HG03025 (cell line): ENCODE data around the gene FAM98C.
"Not testable (repeated sequence)": the region's sequence is repeated elsewhere in the genome, so short reads cannot be mapped to it uniquely, and the experiment has no call there.

Experiments used
- ATAC-seq: cut with Tn5 transposase; IDR thresholded peaks from one replicate; pipeline ENCODE4 v1.9.1; 2021; ENCODE audit warnings: mild to moderate bottlenecking, moderate library complexity; ENCODE audit not compliant: unreplicated experiment, low FRiP score

FAM98C gene

DNA sequence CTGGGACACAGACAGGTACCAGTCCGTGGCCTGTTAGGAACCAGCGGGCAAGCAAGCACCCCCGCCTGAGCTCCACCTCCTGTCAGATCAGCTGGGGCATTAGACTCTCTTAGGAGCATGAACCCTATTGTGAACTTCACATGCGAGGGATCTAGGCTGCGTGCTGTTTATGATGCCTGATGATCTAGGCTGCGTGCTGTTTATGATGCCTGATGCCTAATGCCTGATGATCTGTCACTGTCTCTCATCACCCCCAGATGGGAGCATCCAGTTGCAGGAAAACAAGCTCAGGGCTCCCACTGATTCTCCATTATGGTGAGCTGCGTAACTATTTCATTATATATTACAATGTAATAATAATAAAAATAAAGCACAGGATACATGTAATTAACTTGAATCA is 19.5 kb downstream of the FAM98C start:
- ATAC-seq: no peak

DNA sequence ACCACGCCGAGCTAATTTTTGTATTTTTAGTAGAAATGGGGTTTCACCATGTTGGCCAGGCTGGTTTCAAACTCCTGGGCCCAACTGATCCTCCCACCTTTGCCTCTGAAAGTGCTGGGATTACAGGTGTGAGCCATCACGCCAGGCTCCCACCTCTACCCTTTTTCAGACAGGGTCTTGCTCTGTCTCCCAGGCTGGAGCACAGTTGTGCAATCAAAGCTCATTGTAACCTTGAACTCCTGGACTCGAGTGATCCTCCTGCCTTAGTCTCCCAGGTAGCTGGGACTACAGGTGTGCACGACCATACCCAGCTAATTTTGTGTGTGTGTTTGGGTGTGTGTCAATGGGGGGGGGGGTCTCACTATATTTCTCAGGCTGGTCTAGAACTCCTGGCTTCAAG is 21.4 kb downstream of the FAM98C start:
- no peak for ATAC-seq

DNA sequence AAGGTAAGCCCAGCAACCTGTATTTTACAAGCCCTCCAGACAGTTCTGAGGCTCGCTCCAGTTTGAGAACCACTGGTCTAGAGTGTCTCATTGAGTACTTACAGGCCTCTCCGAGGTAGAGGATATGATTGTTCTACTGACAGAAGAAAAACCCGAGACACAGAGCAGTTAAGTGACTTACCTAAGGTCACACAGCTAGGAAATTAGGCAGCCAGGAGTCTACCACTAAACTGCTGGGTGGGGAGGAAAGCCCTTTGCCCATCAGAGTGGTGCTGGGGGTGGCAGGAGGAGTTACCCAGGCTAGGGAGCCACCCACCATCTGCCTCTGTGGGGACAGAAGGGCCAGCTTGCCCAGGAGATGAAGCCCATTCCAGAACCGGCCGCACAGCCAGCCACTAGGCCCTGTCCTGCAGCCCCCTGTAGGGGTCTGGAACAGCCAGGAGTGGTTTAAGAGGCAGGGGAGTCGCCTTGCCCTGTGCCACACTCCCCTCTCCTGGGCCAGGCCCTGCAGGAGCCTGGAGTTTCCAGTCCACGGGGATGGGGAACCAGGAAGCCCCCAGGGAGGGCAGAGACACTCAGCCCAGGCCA is 22.4 kb downstream of the FAM98C start:
- no peak for ATAC-seq

DNA sequence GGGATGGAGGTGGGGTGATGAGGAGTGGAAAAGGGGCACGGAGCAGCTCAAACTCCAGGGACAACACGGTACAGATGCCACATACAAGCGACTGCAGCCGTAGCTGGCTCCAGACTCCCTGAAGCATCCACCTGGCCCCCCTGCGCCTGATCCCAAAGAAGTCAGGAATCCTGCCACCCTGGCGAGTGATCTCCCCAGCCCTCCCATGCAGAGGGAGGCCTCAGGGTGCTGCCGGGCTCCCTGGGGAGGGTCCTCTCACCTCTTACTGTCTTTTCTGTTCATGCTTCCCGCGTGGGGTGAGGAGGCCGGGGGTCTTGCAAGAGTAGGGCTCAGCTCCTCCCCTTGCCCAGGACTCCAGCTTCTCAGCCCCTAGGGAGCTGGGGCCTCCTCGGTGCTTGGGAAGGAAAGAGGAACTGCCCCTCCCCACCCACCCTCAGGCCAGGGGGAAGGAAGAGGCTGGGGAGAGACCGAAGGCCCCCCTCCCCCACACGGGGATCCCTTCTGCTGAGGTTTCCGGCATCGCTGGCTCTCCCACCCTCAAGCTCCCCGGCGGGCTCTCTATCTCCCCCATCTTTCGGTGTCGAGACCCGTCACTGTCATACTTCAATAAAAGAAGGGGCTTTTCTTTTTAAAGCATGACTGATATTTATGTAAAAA is 23.0 kb downstream of the FAM98C start, which contains the start of gene RASGRP4:
RASGRP4 (minus strand) TSS at position 410 of the 657 bp plus-strand sequence; CDS start at position 282, 128 bp downstream.
- ATAC-seq: no peak

DNA sequence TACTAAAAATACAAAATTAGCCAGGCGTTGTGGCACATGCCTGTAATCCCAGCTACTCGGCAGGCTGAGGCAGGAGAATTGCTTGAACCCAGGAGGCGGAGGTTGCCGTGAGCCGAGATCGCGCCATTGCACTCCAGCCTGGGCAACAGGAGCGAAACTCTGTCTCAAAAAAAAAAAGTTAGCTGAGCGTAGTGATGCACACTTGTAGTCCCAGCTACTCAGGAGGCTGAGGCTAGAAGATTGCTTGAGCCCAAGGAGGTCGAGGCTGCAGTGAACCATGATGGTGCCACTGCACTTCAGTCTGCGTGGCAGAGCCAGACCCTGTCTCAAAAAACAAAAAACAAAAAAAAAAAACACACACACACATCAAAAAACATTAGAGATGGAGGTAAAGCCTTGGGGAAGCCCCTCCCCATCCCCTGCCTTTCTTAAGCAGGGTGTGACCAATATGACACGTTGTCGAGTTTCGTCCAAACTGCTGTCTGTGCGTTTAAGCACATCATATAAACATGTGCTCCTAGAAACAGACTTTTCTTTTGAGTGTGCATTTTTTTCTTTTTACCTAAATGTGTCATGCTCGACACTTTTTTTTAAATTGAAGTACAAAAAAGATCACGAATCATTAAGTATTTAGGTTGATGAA is 24.3 kb downstream of the FAM98C start:
- ATAC-seq: not testable (repeated sequence)

DNA sequence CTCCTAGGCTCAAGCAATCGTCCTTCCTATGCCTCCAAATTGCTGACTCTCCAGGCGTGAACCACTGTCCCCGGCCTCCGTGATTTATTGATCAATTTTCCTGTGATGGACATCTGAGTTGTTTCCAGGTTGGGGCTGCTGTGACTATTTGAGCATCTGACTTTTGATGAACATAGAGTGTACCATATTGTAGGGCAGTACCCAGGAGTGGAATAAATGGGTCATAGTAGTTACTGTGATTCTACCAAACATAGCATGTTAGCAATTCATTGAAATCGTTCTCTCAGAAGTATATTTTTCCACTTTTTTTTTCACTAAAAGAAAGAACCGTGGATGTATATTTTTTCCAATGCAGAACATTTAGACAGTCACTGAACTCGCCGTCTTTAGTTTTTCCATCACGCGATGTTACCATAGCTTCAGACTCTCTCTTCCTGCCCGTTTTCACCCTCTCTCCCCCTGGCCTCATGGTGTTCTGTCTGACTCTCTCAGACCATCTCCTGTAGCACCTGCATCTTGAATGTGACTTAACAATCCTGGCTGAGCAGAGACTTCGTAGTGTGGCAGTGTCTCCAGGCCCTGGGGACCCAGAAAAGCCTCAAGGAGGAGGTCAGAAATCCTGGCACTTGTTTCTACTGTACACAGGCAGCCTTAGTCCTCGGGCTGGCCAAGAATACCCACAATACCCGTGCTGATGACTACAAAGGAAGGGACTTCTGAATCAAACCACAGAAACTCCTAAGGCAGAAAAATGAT is 26.3 kb downstream of the FAM98C start:
- ATAC-seq: no peak

DNA sequence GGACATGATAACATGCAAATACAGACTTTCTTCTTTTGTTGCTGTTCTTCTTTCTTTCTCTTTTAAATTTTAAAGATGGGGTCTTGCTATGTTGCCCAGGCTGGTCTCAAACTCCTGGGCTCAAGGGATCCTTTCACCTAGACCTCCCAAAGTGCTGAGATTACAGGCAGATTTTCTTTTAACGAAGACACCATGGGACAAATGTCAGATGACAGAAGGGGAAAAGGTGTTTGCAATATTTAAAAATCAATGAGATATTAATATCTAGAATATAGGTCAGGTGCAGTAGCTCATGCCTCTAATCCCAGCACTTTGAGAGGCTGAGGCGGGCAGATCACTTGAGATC is 26.9 kb downstream of the FAM98C start:
- ATAC-seq: no peak

DNA sequence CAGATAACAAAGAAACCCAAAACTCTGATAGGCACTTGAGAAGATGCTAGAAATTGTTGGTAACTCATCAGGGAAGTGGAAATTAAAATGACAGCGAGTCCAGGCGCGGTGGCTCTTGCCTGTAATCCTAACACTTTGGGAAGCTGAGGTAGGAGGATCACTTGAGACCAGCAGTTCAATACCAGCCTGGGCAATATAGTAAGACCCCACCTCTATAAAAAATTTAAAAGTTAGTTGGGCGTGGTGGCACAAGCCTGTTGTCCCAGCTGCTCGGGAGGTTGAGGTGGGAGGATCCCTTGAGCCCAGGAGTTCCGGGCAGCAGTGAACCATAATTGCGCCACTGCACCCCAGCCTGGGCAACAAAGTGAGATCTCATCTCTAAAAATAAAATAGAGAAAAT is 28.0 kb downstream of the FAM98C start:
- ATAC-seq: no peak

DNA sequence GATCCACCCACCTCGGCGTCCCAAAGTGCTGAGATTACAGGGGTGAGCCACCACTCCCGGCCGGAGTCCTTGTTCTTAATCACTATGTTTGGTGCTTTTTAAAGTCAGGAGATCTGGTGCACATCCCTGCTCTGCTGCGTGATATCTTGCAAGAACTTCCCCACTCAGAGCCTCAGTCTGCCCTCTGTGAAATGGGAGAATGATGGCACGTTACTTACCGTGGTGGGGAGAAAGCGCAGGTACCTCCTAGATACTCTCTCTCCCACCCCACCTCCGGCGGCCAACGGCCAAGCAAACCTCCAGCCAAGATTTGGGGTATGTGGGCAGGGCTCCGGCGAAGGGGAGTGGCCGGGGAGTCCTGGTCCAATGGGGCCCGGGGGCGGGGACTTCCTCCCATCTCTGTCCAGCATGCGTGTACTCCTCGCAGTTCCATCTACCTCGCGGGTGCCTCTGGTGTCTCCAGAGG is 30.4 kb downstream of the FAM98C start, which contains the start of gene RYR1:
RYR1 (plus strand) TSS at position 424 of the 466 bp plus-strand sequence. CDS start 139 bp downstream, outside the sequence.
- no peak for ATAC-seq

DNA sequence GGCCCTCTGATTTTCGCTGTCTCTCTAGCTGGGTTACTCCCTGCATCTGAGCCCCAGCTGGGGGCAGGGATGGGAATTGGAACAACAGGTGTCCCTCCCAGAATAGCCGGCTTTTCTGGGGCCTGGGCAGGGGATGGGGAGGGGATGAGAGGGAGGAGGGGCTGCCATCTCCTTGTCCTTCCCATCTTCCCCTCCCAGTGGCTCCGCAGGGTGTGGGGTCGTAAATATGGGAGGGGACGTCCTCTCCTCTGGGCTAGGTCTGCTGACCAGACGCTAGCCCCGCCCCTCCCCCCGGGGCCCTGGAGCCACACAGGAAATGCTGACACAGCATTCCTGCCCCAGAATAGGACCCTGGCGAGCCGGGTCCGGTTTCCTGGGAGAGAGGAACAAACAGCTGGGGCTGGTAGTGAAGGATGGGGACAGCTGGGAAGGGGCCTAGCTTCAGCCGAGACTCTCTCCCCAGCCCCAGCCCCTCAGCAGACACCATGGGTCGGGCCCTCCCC is 31.7 kb downstream of the FAM98C start:
- no peak for ATAC-seq

DNA sequence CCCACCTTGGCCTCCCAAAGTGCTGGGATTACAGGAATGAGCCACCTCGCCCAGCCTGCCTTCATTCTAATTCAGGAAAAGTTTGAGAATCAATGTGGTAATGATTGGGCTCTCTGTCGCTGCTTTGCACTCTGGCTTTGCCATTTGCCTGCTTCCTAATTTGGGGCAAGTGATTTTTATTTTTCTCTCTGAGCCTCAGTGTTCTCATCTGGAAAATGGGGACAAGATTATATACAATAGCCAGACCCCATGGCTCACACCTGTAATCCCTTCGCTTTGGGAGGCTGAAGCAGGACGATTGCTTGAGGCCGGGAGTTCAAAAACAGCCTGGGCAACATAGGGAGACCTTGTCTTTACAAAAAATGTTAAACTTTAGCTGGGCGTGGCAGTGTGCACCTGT is 34.4 kb downstream of the FAM98C start:
- ATAC-seq: no peak

DNA sequence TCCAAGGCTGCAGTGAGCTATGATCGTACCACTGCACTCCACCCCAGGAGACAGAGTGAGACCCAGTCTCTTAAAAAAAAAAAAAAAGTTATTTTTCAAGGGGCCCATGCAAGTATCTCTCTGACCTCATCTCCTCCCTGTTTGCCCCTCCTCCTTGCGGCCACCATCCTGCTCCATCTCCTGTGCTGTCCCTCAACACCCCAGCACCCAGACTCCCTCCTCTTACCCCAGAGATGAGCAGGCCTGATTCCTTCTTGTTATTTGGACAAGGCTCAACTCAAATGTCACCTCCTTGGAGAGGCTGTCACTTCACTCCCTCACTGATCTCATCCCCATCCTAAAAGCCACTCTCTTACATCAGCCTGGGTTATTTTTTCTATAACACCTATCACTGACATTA is 35.0 kb downstream of the FAM98C start:
- ATAC-seq: no peak

DNA sequence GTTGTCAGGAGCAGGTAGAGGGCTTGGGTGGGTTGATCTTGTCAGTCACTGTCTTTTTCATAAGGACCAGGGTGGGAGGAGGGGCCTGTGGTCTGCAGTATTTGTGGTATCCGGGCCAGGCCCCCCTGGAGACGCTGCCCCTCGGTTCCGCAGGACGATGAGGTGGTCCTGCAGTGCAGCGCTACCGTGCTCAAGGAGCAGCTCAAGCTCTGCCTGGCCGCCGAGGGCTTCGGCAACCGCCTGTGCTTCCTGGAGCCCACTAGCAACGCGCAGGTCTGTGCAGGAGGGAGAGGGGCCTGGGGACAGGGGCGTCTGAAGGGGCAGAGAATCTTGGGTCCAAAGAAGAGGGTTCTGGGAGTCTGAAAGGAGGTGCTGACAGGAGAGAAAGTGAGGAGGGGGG is 37.7 kb downstream of the FAM98C start:
- no peak for ATAC-seq

DNA sequence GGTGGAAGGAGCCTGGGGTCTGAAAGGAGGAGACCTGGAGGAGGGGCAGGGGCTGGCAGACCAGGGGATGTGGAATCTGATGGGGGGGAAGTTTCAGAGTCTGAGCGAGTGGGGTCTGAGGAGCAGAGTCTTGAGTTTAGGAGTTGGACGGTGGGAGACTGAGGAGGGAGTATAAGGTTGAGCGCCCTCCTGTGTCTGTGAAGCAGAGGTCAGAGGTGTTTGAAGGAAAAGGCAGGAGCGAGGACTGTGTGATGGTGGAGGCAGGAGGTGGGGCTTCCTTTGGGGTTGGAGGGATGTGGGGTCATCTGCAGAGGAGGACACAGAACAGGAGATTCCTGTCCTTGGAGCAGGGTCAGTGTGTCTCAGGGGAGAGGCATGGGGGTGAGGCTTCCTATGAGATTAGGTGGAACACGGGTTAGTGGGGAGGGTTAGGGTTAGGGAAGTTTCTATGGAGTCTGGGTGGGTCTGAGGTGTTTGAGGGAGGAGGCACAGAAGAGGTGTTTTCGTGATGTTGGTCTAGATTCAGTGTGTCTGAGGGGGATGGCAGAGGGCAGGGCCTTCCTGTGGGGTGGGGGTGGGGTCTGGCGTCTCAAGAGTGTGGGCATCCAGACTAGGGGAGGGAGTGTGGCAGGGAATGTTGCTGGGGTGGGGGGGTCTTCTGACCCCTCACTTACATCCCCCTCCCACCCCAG is 38.9 kb downstream of the FAM98C start:
- ATAC-seq: no peak

DNA sequence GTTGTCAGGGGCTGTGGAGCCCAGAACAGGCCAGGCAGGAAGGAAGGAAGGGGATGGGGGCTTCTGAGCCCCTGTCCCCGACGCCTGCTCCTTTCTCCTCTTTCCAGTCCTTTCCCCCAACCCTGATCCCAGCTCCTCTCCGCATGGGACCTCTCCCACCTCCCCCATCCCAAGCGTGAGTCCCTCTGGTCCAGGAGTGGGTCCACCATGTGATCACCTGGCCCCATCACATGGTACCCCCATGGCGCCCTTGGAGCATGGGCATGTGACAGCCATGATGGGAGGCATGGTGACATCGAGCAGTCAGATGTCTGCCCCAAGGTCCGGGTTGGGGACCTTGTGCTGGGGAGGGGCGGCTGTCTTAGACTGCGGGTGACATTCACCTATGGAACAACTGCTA is 39.8 kb downstream of the FAM98C start:
- no peak for ATAC-seq

DNA sequence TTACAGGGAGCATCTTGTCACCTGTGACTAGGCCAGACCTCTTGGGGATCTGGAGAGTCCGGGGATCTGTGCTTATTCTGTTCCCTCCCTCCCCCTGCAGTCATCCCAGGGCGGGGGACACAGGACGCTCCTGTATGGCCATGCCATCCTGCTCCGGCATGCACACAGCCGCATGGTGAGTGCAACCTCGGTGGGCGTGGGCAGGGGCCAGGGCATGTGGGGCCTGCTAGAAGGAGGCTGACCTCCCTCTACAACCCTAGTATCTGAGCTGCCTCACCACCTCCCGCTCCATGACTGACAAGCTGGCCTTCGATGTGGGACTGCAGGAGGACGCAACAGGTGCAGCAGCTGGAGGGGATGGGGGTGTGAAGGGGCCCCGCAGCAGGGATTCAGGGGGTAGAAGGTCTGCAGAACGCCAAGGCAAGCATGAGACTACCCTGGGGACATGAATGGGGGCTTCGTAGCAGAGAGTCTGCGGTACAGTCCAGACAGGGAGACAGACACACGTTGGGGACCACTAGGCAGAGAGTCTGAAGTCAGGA is 40.6 kb downstream of the FAM98C start:
- no peak for ATAC-seq

DNA sequence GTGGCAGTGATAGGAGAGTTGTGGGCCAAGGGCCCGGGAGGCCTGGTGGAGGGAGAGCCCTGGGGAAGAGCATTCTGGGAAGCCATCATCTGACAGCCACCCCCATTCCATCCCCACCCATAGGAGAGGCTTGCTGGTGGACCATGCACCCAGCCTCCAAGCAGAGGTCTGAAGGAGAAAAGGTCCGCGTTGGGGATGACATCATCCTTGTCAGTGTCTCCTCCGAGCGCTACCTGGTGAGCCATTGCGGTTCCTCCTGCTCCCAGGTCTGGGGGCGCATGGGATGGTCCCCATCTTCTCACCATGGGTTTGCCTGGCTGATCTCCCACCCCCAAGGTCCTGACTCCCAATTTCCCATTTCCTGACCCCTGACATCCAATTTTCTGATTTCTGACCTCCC is 41.1 kb downstream of the FAM98C start:
- ATAC-seq: no peak

DNA sequence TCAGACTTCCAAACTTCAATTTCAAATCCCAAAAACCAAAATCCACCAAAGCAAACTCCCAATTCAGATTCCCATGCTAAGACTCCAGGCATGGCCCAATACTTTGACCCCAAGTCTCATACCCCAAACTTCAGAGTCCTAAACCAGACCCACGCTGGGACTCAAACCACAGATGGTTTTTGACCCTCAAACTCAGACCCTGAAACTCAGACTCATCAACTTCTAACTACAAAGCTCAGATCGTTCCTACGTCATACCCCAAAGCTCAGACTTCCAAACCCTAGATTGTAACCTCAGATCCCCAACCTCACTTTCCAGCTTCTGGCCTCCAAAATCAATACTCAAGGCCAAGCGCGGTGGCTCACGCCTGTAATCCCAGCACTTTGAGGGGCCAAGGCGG is 42.5 kb downstream of the FAM98C start:
- ATAC-seq: no peak

DNA sequence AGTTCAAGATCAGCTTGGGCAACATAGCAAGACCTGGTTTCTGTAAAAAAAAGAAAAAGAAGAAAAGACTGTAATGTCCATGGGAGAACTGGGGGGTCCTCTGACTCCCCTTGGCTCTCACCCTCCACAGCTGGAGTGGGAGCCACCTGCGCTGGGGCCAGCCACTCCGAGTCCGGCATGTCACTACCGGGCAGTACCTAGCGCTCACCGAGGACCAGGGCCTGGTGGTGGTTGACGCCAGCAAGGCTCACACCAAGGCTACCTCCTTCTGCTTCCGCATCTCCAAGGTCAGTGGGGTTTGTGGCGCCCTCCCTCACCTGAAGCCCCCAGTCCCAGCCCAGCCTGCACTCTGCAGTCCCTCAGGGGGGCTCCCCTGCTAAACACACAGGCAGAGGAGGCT is 45.3 kb downstream of the FAM98C start:
- no peak for ATAC-seq

DNA sequence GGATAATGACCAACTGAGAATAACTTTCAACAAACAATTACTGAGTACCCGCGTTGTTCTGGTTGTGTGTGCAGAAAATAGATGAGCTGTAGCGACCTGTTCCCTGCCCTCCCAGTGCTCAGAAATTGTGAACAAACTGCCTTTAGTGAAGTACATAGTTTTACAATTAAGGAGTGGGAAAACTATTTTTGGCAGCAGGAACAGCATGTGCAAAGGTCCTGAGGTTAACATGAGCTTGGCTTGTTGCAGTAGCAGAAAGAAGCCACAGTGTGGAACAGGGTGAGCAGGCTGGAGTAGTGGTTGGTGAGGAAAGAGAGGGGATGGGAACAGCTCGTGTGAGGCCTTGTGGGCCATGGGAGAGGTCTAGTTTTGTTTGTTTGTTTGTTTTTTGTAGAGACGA is 46.6 kb downstream of the FAM98C start:
- ATAC-seq: no peak
